ENCODE data around the gene BMPR2.

DNA sequence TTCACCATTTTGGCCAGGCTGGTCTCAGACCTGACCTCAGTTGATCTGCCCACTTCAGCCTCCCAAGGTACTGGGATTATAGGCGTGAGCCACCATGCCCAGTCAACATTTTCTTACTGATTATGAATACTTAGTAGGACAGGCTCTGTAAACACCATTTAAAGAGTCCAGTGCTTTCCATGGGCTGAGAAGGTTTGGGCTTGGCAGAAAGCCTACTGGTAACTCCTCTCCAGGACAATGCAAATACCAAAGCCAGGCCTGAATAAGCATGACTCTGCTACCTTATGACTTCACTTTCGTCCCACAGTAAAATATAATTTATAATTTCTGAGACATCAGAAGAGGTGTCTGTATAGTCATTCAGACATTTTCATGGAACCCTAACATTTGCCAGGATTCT, 198.4 kb downstream of the BMPR2 start:
- TF ChIP-seq, protein P1, sequence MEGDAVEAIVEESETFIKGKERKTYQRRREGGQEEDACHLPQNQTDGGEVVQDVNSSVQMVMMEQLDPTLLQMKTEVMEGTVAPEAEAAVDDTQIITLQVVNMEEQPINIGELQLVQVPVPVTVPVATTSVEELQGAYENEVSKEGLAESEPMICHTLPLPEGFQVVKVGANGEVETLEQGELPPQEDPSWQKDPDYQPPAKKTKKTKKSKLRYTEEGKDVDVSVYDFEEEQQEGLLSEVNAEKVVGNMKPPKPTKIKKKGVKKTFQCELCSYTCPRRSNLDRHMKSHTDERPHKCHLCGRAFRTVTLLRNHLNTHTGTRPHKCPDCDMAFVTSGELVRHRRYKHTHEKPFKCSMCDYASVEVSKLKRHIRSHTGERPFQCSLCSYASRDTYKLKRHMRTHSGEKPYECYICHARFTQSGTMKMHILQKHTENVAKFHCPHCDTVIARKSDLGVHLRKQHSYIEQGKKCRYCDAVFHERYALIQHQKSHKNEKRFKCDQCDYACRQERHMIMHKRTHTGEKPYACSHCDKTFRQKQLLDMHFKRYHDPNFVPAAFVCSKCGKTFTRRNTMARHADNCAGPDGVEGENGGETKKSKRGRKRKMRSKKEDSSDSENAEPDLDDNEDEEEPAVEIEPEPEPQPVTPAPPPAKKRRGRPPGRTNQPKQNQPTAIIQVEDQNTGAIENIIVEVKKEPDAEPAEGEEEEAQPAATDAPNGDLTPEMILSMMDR (IDR thresholded peaks at IDR 0.05), result no peak
- no peak for TF ChIP-seq POLR2A (IDR thresholded peaks at IDR 0.05)

All from lower leg skin (tissue), 3 donors.